ENCODE data around the gene ABCA2. TPM values are rescaled to one million over a fixed set of nuclear protein-coding genes. Genes with fewer than 3 reads are reported as not detected.
"Not testable (repeated sequence)": the region's sequence is repeated elsewhere in the genome, so short reads cannot be mapped to it uniquely, and the experiment has no call there.

The ABCA2 gene
- total and polyA plus RNA-seq, 9 of the 15 experiments (the other 6 are each of a cell fraction or from before 2014, with no cell fraction given): 0.69 to 16.3 (median 6.1) TPM; not detected in 2

DNA sequence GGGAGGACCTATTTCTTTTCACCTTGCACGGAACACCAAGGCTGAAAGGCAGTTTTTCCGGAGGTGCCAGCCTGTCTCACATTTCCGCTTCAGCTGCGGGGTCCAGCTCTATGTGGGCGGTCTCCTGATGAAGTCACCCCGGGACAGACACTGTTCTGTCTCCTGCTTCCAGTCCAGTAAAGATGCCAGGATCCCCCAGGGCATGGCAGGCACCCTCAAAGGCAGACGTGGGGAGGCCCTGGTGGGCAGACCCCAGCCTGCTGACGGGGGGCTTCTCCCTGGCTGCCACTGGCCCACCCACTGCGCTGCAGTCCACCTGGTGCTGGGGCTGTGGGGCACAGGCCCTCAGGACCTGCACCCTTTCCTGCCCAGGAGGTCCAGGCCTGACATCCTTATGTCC, 34.8 kb upstream of the ABCA2 start:
- H3K79me2 ChIP-seq (ENCODE audit: control insufficient read depth, insufficient read depth, low read length); H3K9me3 ChIP-seq (replicated peaks; ENCODE audit: control insufficient read depth, insufficient read depth, low read depth, low read length); H3K9me1 ChIP-seq (ENCODE audit: control insufficient read depth, insufficient read depth, low read length); H3K4me2 ChIP-seq (ENCODE audit: insufficient read depth, low read length); FAIRE-seq; H3K27ac ChIP-seq (ENCODE audit: extremely low read depth, low read depth, low read length); BruUV-seq (replicated peaks); ATAC-seq; intact Hi-C loops (cut with micrococcal nuclease); in situ Hi-C loops (cut with MboI); H4K20me1 ChIP-seq (replicated peaks; ENCODE audit: control insufficient read depth, insufficient read depth, low read length); H3K27me3 ChIP-seq (ENCODE audit: control insufficient read depth in 2 of 2, insufficient read depth in 2 of 2, low read length in 2 of 2); CTCF ChIA-PET (ENCODE audit: low intra/inter-chr PET ratio); DNase-seq (ENCODE audit: extremely low read depth in 1 of 4, low spot score in 3 of 4); H2AFZ ChIP-seq (ENCODE audit: low read depth, low read length); H3K4me3 ChIP-seq; H3K9ac ChIP-seq (ENCODE audit: insufficient read depth in 1 of 2, low read depth in 2 of 2, low read length in 2 of 2): not testable (repeated sequence)
- TF ChIP-seq, protein P1, sequence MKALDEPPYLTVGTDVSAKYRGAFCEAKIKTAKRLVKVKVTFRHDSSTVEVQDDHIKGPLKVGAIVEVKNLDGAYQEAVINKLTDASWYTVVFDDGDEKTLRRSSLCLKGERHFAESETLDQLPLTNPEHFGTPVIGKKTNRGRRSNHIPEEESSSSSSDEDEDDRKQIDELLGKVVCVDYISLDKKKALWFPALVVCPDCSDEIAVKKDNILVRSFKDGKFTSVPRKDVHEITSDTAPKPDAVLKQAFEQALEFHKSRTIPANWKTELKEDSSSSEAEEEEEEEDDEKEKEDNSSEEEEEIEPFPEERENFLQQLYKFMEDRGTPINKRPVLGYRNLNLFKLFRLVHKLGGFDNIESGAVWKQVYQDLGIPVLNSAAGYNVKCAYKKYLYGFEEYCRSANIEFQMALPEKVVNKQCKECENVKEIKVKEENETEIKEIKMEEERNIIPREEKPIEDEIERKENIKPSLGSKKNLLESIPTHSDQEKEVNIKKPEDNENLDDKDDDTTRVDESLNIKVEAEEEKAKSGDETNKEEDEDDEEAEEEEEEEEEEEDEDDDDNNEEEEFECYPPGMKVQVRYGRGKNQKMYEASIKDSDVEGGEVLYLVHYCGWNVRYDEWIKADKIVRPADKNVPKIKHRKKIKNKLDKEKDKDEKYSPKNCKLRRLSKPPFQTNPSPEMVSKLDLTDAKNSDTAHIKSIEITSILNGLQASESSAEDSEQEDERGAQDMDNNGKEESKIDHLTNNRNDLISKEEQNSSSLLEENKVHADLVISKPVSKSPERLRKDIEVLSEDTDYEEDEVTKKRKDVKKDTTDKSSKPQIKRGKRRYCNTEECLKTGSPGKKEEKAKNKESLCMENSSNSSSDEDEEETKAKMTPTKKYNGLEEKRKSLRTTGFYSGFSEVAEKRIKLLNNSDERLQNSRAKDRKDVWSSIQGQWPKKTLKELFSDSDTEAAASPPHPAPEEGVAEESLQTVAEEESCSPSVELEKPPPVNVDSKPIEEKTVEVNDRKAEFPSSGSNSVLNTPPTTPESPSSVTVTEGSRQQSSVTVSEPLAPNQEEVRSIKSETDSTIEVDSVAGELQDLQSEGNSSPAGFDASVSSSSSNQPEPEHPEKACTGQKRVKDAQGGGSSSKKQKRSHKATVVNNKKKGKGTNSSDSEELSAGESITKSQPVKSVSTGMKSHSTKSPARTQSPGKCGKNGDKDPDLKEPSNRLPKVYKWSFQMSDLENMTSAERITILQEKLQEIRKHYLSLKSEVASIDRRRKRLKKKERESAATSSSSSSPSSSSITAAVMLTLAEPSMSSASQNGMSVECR (CRISPR knock-in tag; IDR thresholded peaks at IDR 0.05): peak; percentile 3; the same call in 1 of the 2 replicates
- TF ChIP-seq POLR2G (IDR thresholded peaks at IDR 0.05; ENCODE audit: low read depth, low read length): 0 out of 2 replicates have a peak, but pooled peaks have one; percentile 19
- Histone ChIP-seq H3K4me1 (replicated peaks in 1 of 2; ENCODE audit: control insufficient read depth in 2 of 2, insufficient read depth in 2 of 2, low read length in 2 of 2) (peaks cover under 1 to 38% of the 10 kb centered on the region in 2 experiments; a peak in 4 of 5 replicates), H3K36me3 (ENCODE audit: control insufficient read depth, insufficient read depth, low read length) (peaks cover 33% of the 10 kb centered on the region; the same call in 2 of the 3 replicates)
- POLR2A ChIA-PET: interaction anchor here (0.5 kb wide), 1 partner anchor 186 kb away, joined by 5 read pairs; no protein-coding TSS in a partner anchor
- 69% methylated on average over 5 of the region's 9 CpGs for WGBS (ENCODE audit: insufficient coverage, low coverage, missing lambda C conversion rate)
